GM18499 (cell line): ENCODE data around the gene PEAR1.

ENCODE experiments used
- ATAC-seq: cut with Tn5 transposase; IDR thresholded peaks from one replicate; pipeline ENCODE4 v1.9.1; 2021; ENCODE audit warnings: moderate number of reproducible peaks; ENCODE audit not compliant: insufficient read depth, unreplicated experiment

PEAR1 gene

DNA sequence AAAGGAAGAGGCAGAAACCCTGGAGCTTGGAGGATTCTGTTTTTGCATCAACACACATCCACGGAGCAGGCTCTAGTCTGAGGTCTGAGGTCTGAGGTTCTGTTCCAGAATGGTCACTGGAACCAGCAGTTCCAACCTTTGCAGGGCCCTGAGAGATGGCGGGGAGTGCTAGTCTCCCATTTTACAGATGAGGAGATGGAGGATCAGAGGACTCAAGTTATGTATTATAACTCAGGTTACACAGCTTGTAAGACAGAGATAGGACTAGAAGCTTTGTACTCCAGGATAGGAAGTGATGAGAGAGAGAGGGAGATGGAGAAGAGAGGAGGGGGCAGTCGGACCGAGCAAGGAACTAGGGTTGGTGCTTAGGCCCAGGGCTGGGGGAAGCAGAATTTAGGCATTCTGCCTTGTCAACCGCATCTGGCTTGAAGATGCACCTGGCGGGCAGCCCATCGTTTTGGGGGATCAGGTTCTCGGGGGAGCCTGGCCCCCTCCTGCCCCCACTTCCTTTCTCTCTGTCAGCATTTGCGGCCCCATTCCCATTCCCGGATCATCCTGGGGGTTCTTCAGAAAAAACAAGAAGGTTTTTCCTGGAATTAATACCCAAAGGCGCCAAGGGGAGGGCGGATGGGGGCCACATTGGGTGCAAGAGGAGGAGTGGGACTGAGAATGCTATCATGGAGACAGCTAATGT is 5.6 kb downstream of the PEAR1 start:
- no peak for ATAC-seq

DNA sequence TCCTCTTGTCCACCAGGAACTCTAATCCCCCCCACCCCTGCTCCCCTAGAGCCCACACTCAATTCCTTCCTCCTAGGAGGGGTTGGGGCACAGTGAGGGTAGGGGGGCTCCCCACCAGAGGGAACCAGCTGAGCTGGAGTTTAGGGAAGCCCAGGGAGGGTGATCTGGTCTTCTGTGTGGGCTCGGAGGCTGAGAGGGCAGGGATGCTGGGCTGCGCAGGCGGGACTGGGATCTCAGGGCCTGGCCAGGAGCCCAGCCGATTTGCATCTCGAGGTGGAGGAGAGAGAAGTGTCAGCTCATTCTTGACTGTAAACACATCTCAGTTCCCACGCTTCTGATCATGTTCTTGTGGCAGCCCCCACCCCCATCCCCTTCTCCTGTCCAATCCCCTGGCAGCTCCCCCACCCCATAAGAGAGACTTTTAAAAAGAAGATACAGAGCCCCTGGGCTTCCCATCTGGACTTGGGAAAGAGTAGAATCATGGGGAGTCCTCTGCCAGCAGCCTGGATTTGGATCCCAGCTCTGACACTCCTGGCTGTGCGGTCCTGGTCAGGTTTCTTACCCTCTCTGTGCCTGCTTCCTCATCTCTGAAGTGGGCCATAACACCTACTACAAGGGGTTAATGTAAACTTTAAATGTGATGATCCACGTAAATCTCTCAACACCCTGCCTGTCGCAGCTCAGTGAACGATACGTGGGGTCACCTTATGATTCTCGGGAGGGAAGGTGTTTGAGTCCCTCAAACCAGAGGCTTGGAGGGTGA is 6.6 kb downstream of the PEAR1 start:
- ATAC-seq, result no peak

- no peak for ATAC-seq
Measured at GRCh38 chr1:156900896-156901589, 7.5 kb downstream of the PEAR1 start.

DNA sequence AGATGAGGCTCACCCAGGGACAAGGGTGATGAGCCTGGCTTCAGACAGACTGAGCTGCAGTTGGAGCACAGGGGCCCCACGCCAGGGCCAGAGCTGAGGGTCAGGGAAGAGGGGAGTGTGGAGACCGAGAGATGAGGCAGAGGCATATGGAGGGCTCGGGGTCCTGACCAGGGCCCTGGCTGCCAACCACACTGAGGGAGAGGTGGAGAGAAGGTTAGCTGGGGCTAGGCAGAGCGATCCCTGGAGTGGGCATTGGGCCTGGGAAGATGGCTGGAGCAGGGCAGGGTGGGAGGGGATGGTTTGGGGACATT is 8.0 kb downstream of the PEAR1 start:
- no peak for ATAC-seq

GRCh38 chr1:156901966-156902915 is 8.7 kb downstream of the PEAR1 start:
- no peak for ATAC-seq

DNA sequence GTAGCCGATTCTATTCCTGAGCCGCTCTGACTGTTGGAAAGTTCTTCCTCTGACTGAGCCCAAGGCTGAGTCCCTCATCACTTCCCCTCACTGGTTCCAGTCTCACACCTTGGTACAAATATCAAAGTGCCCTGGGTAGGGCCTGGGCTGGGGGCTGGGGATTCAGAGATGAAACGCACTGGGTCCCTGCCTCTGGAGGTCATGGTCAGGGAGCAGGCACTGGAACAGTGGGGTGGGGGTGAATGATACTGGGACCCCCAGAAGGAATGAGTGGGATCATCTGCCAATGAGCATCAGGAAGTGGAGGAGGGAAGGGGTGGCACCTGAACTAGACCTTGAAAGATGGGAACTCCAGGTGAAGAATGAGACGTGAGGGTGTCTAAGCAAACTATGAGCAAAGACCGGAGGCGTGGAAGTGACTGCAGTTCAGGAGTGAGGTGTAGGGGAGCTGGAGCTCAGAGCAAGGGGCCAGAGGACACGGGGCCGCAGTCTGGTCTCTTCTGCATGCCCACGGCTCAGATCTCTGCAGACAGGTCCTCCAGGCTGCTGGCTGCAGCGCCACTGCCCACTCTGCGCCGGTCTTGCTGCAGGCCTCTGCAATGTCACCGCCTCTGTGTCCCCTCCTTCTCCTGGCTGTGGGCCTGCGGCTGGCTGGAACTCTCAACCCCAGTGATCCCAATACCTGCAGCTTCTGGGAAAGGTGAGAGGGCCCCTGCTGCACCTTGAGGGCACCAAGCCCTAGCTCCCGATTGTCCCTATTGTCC is 10.0 kb downstream of the PEAR1 start:
- ATAC-seq, result no peak

- ATAC-seq, result no peak
Measured at GRCh38 chr1:156904187-156904959, 10.9 kb downstream of the PEAR1 start.

- ATAC-seq, result no peak
Measured at GRCh38 chr1:156905176-156905575, 11.7 kb downstream of the PEAR1 start.

DNA sequence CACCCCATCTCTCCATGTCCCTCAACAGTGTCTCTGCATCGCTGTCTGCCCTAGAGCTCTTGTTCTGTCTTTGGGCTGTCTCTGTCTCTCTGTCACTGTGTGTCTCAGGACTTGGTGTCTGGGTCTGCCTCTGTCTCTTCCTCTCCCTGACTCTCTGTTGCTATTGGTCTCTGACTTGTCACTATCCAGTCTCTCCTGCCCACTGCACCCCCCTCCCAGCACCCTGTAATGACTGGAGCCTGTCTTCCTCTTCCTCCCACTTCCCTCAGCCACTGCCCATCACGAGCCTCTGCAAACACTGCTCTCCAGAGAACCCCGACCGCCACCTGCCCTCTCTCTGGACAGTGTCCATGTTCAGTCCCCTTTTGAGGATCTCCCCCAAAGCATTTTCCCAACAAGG is 12.1 kb downstream of the PEAR1 start:
- ATAC-seq, result no peak

DNA sequence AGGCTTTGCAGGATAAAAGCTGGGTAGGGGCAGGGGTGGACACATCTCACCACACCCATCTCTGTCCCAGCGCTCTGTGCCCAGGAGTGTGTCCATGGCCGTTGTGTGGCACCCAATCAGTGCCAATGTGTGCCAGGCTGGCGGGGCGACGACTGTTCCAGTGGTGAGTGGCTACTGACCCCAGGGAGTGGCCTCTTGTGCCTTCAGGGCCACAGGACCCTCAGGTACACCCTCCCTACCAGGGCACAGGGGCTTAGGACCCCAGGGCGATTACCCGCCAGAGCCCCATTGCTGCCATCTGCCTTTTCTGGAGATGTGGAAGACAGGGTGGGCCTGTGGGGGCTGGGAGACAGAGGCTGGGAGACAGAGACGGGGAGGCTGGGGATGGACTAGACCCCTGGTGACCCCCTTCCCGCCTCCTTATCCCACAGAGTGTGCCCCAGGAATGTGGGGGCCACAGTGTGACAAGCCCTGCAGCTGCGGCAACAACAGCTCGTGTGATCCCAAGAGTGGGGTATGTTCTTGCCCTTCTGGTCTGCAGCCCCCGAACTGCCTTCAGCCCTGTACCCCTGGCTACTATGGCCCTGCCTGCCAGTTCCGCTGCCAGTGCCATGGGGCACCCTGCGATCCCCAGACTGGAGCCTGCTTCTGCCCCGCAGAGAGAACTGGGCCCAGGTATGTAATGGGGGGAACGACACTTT is 12.8 kb downstream of the PEAR1 start:
- no peak for ATAC-seq

DNA sequence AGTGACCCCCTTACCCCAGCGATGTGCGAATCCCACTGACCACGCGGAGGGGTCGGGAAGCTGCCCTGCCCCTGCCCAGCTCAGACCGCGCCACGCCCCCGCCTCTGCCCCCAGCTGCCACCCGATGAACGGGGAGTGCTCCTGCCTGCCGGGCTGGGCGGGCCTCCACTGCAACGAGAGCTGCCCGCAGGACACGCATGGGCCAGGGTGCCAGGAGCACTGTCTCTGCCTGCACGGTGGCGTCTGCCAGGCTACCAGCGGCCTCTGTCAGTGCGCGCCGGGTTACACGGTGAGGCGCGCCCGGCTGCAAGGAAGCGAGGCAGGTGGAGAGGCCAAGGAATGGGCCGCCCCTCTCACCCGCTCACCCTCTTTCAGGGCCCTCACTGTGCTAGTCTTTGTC is 15.0 kb downstream of the PEAR1 start:
- no peak for ATAC-seq

GRCh38 chr1:156908955-156909354 is 15.4 kb downstream of the PEAR1 start:
- ATAC-seq, result no peak

GRCh38 chr1:156909671-156910070 is 16.2 kb downstream of the PEAR1 start:
- ATAC-seq, result no peak

- no peak for ATAC-seq
Measured at GRCh38 chr1:156910309-156910782, 16.8 kb downstream of the PEAR1 start.

DNA sequence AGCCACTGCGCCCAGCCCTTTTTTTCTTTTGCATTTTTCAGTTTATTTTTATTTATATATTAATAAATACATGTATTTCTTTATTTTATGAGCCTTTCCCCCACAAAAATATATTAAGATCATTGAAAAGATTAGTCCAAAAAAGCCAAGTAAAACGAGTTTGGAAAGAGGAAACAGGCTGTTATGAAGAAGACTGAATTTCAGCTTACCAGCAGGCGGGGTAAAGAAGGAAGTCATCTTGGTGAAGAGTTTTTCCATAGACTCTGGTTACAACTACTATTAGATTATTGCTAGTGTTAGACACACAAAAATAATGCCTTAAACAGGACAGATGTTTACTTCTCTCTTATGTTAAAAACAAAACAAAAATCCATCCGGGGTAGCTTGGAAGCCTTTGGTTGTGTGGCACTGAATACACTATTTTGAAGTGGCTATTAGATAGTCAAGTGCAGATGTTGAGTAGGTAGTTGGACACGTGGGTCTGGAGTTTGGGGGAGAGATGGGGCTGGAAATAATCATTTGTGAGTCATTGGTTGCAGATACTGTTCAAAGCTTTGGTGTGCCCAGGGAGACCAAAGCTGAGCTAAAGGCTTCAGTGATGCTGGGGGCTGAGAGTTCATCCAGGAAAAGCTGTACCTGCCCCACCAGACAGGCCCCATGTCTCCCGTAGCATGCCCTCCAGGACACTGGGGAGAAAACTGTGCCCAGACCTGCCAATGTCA is 18.2 kb downstream of the PEAR1 start:
- no peak for ATAC-seq

DNA sequence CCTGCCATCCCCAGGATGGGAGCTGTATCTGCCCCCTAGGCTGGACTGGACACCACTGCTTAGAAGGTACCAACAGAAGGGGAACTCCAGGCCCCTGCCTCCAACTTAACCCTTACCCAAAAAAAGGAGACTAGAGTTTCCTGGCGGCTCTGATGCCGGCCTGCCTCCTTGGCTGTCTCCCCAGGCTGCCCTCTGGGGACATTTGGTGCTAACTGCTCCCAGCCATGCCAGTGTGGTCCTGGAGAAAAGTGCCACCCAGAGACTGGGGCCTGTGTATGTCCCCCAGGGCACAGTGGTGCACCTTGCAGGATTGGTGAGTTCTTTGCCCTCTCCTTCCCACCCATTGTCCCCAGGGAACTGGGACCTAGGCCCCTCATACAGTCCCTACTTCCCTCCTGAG is 18.8 kb downstream of the PEAR1 start:
- ATAC-seq, result no peak
